Esophagus squamous epithelium (tissue), 5 donors: ENCODE measurements around the gene CCT8. TPM values are rescaled to one million over a fixed set of nuclear protein-coding genes. Genes with fewer than 3 reads are reported as not detected.

Source experiments
- DNase-seq: peaks from one replicate; lab custom pipeline; 2025; lab: John Stamatoyannopoulos, UW
- H3K27ac ChIP-seq, 4 donors: fragments of 200-600 bp; sonication (generic); one replicate each; pipeline ENCODE4 v1.5.1; 2016 to 2019; ENCODE audit warnings: mild to moderate bottlenecking in 1 of 4
- H3K27me3 ChIP-seq, 4 donors: fragments of 200-600 bp; sonication (generic); 1 replicate in 3 of 4; 2 replicates in 1 of 4; pipeline versions ENCODE4 v1.5.1 to v1.6.0; 2017 to 2021; ENCODE audit warnings: antibody characterized with exemption in 1 of 4
- H3K36me3 ChIP-seq, 3 donors: fragments of 200-600 bp; sonication (generic); one replicate each; pipeline ENCODE4 v1.5.1; 2016 to 2019
- H3K4me1 ChIP-seq, 3 donors: fragments of 200-600 bp; sonication (generic); one replicate each; pipeline ENCODE4 v1.5.1; 2017 to 2019
- H3K4me3 ChIP-seq, 4 donors: fragments of 200-600 bp; sonication (generic); 1 replicate in 3 of 4; 2 replicates in 1 of 4; pipeline ENCODE4 v1.5.1; 2016 to 2019; ENCODE audit warnings: mild to moderate bottlenecking in 2 of 4, moderate library complexity in 1 of 4
- H3K9me3 ChIP-seq, 3 donors: fragments of 200-600 bp; sonication (generic); one replicate each; pipeline ENCODE4 v1.5.1; 2016 to 2019
- POLR2A ChIP-seq, 4 donors: fragments of 450-650 bp; IDR thresholded peaks; one replicate each; pipeline ENCODE4 v1.6.1; 2017; ENCODE audit warnings: antibody characterized with exemption in 4 of 4, mild to moderate bottlenecking in 4 of 4, moderate library complexity in 3 of 4
- WGBS, 2 donors: methylation state at CpG; one replicate each; pipeline ENCODE4 v1.1.5; 2018; 5-methylcytosine and 5-hydroxymethylcytosine counted together
- intact Hi-C: fragments of 100-400 bp; cut with DNase I; formaldehyde crosslinking; loops from one replicate; pipeline ENCODE4 v1.15.0; 2022
- total RNA-seq, 4 donors: library from RNA; depleted of rRNA; stranded (reverse); fragments of >200 nt; gene quantifications; one replicate each; pipeline ENCODE4 v1.1.0, GENCODE V29; 2016
- TF ChIP-seq, protein P1 (sequence below), 6 experiments: fragments of 450-650 bp in 4 of 6; fragments of 200-600 bp in 2 of 6; sonication (generic) in 2 of 6; IDR thresholded peaks; one replicate each; pipeline ENCODE4 v1.5.1; 2016 to 2019; ENCODE audit warnings: antibody characterized with exemption in 6 of 6, mild to moderate bottlenecking in 4 of 6, moderate library complexity in 4 of 6
- donor health status: DM: yes; HTN: yes; CAD: no.

Gene CCT8
- total RNA-seq, 4 donors from 2014 or later: 69.5 to 170 (median 133) TPM

DNA sequence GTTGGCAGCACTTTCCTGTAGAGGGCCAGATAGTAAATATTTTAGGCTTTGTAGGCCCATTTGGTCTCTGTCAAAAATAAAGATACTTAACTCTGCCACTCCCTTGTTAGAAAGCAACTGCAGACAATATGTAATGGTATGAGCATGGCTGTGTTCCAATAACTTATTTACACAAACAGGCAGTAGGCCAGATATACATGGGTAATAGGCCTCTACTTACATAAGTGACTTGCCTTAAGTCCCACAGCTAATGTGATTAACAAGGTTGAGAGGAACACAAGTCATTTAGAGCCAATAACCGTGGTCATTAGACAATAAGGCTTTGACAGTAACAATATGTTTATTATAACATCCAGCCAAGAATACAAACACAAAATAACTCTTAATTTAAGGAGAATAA is 17.4 kb downstream of the CCT8 start:
- H3K27me3 ChIP-seq: no peaks in the 10 kb centered on the region
- no peaks in the 10 kb centered on the region for H3K9me3 ChIP-seq
- H3K4me3 ChIP-seq: no peak overlapping the region
- intact Hi-C loops: no loop called here
- no peak overlapping the region for H3K27ac ChIP-seq
- 26 to 53% methylated on average over 1 of the region's 1 CpG for WGBS, 2 donors
- peaks cover 0 to 7% (median 0%) of the 10 kb centered on the region in 3 donors for H3K4me1 ChIP-seq
- no peak for TF ChIP-seq POLR2A (IDR thresholded peaks at IDR 0.05)
- TF ChIP-seq, protein P1, sequence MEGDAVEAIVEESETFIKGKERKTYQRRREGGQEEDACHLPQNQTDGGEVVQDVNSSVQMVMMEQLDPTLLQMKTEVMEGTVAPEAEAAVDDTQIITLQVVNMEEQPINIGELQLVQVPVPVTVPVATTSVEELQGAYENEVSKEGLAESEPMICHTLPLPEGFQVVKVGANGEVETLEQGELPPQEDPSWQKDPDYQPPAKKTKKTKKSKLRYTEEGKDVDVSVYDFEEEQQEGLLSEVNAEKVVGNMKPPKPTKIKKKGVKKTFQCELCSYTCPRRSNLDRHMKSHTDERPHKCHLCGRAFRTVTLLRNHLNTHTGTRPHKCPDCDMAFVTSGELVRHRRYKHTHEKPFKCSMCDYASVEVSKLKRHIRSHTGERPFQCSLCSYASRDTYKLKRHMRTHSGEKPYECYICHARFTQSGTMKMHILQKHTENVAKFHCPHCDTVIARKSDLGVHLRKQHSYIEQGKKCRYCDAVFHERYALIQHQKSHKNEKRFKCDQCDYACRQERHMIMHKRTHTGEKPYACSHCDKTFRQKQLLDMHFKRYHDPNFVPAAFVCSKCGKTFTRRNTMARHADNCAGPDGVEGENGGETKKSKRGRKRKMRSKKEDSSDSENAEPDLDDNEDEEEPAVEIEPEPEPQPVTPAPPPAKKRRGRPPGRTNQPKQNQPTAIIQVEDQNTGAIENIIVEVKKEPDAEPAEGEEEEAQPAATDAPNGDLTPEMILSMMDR (IDR thresholded peaks at IDR 0.05): no peak
- DNase-seq: no peak
- H3K36me3 ChIP-seq: peaks cover 12 to 100% (median 19%) of the 10 kb centered on the region in 3 donors

- TF ChIP-seq, protein P1 (IDR thresholded peaks at IDR 0.05): no peak
- TF ChIP-seq POLR2A (IDR thresholded peaks at IDR 0.05): no peak
- DNase-seq: no peak
- no peaks in the 10 kb centered on the region for H3K9me3 ChIP-seq
- no peak overlapping the region for H3K4me3 ChIP-seq
- H3K36me3 ChIP-seq: peaks cover 12 to 100% (median 22%) of the 10 kb centered on the region in 3 donors
- 86 to 93% methylated on average over 5 of the region's 5 CpGs for WGBS, 2 donors
- H3K27ac ChIP-seq: no peak overlapping the region
- intact Hi-C loops: no loop called here
- H3K27me3 ChIP-seq: no peaks in the 10 kb centered on the region
- H3K4me1 ChIP-seq: peaks cover 0 to 7% (median 0%) of the 10 kb centered on the region in 3 donors
Observed at GRCh38 chr21:29055080-29055479, 18.4 kb downstream of the CCT8 start.

- TF ChIP-seq, protein P1 (IDR thresholded peaks at IDR 0.05): no peak
- no peak for TF ChIP-seq POLR2A (IDR thresholded peaks at IDR 0.05)
- no peak for DNase-seq
- no peaks in the 10 kb centered on the region for H3K9me3 ChIP-seq
- H3K4me3 ChIP-seq: no peak overlapping the region
- intact Hi-C loops: no loop called here
- peaks cover 0 to 7% (median 0%) of the 10 kb centered on the region in 3 donors for H3K4me1 ChIP-seq
- H3K27ac ChIP-seq: no peak overlapping the region
- WGBS, 2 donors: 83 to 91% methylated on average over 4 of the region's 4 CpGs
- peaks cover 15 to 100% (median 24%) of the 10 kb centered on the region in 3 donors for H3K36me3 ChIP-seq
- H3K27me3 ChIP-seq: no peaks in the 10 kb centered on the region
Observed at GRCh38 chr21:29053656-29054055, 19.8 kb downstream of the CCT8 start.

DNA sequence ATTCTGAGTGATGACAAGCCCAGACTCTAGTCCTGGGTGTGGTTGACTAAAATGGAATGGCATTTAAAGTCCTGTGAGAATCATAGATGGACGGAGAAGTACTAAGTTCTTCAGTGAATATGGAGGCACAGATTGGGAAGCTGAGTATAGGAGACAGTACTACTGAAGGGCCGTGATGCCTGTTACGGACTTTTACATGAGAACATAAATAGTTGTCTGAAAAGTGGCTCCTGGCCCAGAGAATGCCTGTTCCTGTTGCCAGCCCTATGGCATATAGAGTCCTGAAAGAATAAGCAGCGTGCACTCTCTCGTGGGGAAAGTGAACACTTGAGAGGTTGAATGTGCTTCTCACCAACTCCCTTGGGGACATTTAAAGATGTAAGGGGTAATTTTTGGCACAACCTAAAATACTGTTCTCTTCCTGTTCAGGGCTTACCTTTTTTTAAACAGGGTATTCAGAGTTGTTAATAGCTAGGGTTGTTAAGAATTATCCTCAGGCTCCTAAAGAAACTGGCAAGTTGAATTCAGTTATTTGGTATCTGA is 20.4 kb downstream of the CCT8 start:
- H3K9me3 ChIP-seq: no peaks in the 10 kb centered on the region
- 78 to 84% methylated on average over 5 of the region's 5 CpGs for WGBS, 2 donors
- peaks cover 0 to 7% (median 0%) of the 10 kb centered on the region in 3 donors for H3K4me1 ChIP-seq
- H3K27ac ChIP-seq: no peak overlapping the region
- H3K4me3 ChIP-seq: no peak overlapping the region
- TF ChIP-seq, protein P1 (IDR thresholded peaks at IDR 0.05): no peak
- no peak for TF ChIP-seq POLR2A (IDR thresholded peaks at IDR 0.05)
- DNase-seq: no peak
- H3K27me3 ChIP-seq: no peaks in the 10 kb centered on the region
- peaks cover 15 to 100% (median 18%) of the 10 kb centered on the region in 3 donors for H3K36me3 ChIP-seq
- intact Hi-C loops: no loop called here

- Histone ChIP-seq H3K4me1 (peaks cover 0 to 7% (median 0%) of the 10 kb centered on the region in 3 donors), H3K4me3 (no peak overlapping the region), H3K36me3 (peaks cover 14 to 100% (median 15%) of the 10 kb centered on the region in 3 donors), H3K27me3 (no peaks in the 10 kb centered on the region), H3K9me3 (no peaks in the 10 kb centered on the region), H3K27ac (no peak overlapping the region)
- WGBS, 2 donors: 95 to 96% methylated on average over 4 to 5 of the region's 5 CpGs
- intact Hi-C loops: no loop called here
- no peak for DNase-seq
- TF ChIP-seq, protein P1 (IDR thresholded peaks at IDR 0.05): no peak
- no peak for TF ChIP-seq POLR2A (IDR thresholded peaks at IDR 0.05)
Observed at GRCh38 chr21:29052224-29052623, 21.2 kb downstream of the CCT8 start.
